ENCODE data around the gene SNX2. TPM values are rescaled to one million over a fixed set of nuclear protein-coding genes. Genes with fewer than 3 reads are reported as not detected.

SNX2 gene
- total RNA-seq, 6 experiments from 2014 or later = 39.0 to 48.4 (median 45.9) TPM

DNA sequence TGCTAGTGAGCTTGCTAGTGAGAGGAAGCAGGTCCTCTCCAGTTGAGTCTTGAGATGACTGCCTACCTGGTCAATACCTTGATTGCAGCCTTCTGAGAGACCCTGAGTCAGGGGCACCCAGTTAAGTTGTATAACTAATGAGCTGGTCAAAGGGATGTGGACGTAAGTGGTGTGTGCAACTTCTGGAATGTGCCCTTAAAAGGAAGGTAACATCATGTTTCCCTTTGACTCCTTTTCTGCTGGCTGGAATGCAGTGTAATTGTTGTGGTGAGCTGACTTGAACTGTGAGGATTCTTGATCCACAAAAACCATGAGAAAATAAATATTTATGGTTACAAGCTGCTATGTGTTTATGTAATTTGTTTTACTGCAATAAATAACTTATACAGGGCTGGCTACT, 2.4 kb upstream of the SNX2 start:
- Mint-ChIP-seq H3K27ac (no peak overlapping the region), H3K36me3 (ENCODE audit: low read depth) (no peaks in the 10 kb centered on the region), H3K9me3 (no peaks in the 10 kb centered on the region), H3K4me1 (ENCODE audit: low read depth) (peaks cover 23% of the 10 kb centered on the region), H3K27me3 (ENCODE audit: insufficient read depth) (peaks cover 13% of the 10 kb centered on the region), H3K4me3 (no peak overlapping the region)
- no peak for TF ChIP-seq CTCF (IDR thresholded peaks at IDR 0.05)
- DNase-seq = peak; percentile 18

DNA sequence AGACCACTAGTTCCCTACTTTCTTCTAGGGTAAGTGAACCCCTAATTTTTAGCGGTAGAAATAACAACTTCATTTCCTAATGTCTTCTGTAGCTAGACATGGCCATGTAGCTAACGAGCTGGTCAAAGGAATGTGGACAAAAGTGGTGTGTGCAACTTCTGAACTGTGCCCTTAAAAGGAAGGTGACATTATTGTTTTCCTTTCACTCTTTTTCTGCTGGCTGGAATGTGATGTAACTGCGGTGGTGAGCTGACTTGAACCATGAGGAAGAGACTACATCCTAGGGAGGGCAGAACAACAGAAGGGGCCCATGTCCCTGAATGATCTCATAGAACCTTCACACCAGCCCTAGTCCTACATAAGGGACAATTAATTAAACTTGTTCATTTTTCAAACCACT, 1.3 kb upstream of the SNX2 start:
- no peak overlapping the region for H3K4me3 Mint-ChIP-seq
- H3K9me3 Mint-ChIP-seq = no peaks in the 10 kb centered on the region
- TF ChIP-seq CTCF (IDR thresholded peaks at IDR 0.05) = no peak
- H3K27ac Mint-ChIP-seq = no peak overlapping the region
- no peaks in the 10 kb centered on the region for H3K36me3 Mint-ChIP-seq (ENCODE audit: low read depth)
- no peak for DNase-seq
- H3K27me3 Mint-ChIP-seq (ENCODE audit: insufficient read depth) = peaks cover 7% of the 10 kb centered on the region; the same call in 1 of the 2 replicates
- H3K4me1 Mint-ChIP-seq (ENCODE audit: low read depth) = peaks cover 35% of the 10 kb centered on the region

DNA sequence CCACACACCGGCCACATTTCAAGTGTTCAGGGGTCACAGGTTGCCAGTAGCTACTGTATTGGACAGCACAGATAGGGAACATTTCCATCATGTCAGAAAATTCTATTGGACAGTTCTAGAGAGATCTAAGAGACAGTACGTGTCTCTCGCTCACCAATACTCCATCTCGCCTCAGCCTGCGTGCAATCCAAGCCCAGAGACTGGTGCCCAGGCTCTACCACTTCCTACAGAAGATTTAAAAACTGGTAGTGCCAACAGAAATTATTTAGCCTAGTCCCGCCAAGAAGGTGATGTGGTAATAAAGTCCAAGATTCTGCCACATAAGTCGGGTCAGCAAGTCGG, 390 bp upstream of the SNX2 start:
- peaks cover 42% of the 10 kb centered on the region for H3K4me1 Mint-ChIP-seq (ENCODE audit: low read depth)
- peaks cover 2% of the 10 kb centered on the region; the same call in 1 of the 2 replicates for H3K27me3 Mint-ChIP-seq (ENCODE audit: insufficient read depth)
- H3K27ac Mint-ChIP-seq = peak overlapping the region; percentile 71
- H3K9me3 Mint-ChIP-seq = no peaks in the 10 kb centered on the region
- peak overlapping the region; percentile 94 for H3K4me3 Mint-ChIP-seq
- TF ChIP-seq CTCF (IDR thresholded peaks at IDR 0.05) = no peak
- no peak for DNase-seq
- H3K36me3 Mint-ChIP-seq (ENCODE audit: low read depth) = no peaks in the 10 kb centered on the region

DNA sequence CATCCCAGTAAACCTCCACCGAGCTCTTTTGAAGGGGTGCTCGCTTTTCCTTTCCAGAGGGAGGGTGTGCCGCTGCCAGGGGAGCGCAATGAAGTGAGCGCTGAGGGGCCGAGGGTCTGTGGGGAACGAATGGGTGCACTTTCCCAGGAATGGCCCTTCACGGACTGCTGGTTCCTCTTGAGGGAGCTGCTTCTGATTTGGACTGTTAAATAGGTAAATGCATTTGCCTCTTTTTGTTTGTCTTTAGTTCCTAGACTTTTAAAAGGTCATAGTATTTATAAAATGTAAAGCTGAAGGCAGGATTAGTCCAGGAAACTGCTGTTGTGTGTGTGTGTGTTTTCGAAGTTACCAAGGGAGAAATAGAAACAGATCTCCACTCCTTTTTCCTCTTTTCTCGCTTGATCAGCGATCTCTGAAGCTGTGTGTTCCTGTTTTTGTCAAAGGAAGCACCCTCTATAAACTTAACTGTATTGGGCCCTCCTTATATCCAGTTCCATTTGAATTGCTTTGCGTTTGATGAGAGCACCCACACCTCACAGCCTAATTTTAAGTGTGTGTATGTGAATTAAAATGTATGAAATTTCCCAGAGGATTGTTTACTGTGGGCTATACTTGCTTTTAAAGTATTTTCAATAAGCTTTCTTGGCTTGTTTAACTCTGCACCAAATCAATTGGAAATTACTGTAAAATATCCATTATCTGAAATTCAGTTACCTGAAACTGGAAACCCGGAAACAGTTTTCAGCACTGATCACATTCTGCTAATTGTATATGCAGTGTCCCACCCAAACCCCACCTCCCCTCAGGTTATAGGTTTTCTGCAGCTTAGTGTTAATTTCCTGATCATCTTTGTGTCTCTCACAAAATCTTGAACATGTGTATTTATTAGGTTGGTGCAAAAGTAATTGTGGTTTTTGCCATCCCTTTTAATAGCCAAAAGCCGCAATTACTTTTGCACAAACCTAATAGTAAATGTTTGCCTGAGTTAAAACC, 966 bp downstream of the SNX2 start:
- peak; percentile 15 for DNase-seq
- Mint-ChIP-seq H3K27me3 (ENCODE audit: insufficient read depth) (no peaks in the 10 kb centered on the region; the same call in 1 of the 2 replicates), H3K4me3 (peak overlapping the region; percentile 94), H3K9me3 (no peaks in the 10 kb centered on the region), H3K4me1 (ENCODE audit: low read depth) (peaks cover 42% of the 10 kb centered on the region), H3K36me3 (ENCODE audit: low read depth) (no peaks in the 10 kb centered on the region; the same call in 1 of the 2 replicates), H3K27ac (peak overlapping the region; percentile 79)
- no peak for TF ChIP-seq CTCF (IDR thresholded peaks at IDR 0.05)

DNA sequence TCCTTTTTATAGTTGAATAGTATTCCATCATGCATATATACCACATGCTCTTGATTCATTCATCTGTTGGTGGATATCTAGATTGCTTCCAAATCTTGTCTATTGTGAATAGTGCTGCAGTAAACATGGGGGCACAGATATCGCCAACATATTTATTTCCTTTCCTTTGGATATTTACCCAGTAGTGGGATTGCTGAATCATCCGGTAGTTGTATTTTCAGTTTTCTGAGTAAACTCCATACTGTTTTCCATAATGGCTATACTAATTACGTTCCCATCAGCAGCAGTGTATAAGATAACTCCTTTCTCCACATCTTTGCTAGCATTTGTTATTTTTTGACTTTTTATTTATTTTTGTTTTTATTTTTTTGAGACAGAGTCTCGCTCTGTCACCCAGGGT, 3.3 kb downstream of the SNX2 start:
- peaks cover 5% of the 10 kb centered on the region for H3K36me3 Mint-ChIP-seq (ENCODE audit: low read depth)
- H3K4me1 Mint-ChIP-seq (ENCODE audit: low read depth) = peaks cover 34% of the 10 kb centered on the region
- no peak overlapping the region for H3K27ac Mint-ChIP-seq
- no peaks in the 10 kb centered on the region; the same call in 1 of the 2 replicates for H3K27me3 Mint-ChIP-seq (ENCODE audit: insufficient read depth)
- H3K4me3 Mint-ChIP-seq = no peak overlapping the region
- no peak for DNase-seq
- TF ChIP-seq CTCF (IDR thresholded peaks at IDR 0.05) = no peak
- no peaks in the 10 kb centered on the region for H3K9me3 Mint-ChIP-seq
